HG03565 (cell line): Measurements from ENCODE around the gene RFX1.
"Not testable (repeated sequence)": the region's sequence is repeated elsewhere in the genome, so short reads cannot be mapped to it uniquely, and the experiment has no call there.

ENCODE experiments used
- ATAC-seq: cut with Tn5 transposase; IDR thresholded peaks from one replicate; pipeline ENCODE4 v1.9.1; 2021; ENCODE audit warnings: mild to moderate bottlenecking, moderate library complexity; ENCODE audit not compliant: unreplicated experiment

RFX1 gene

DNA sequence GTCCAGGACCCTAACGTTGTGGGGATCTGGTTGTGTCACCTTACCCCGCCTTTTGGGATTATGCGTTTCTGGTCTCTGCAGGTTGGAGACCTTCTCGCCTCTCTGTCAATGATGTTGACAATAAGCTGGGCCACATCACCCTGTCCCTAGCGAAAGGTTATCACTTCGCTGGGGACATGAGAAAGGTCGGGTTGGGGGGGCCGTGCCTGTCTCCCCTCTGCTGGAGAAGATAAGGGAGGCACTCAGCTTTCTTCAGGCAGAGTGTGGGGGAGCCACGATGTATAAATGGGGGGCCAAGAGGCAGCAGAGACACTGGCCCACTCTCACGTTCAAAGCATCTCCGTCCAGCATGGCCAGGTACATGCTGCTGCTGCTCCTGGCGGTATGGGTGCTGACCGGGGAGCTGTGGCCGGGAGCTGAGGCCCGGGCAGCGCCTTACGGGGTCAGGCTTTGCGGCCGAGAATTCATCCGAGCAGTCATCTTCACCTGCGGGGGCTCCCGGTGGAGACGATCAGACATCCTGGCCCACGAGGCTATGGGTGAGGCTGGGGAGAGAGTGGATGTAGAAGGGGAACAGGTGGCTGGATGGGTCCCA lies 21.8 kb upstream of the RFX1 start, which contains the start of gene RLN3:
Gene RLN3 (plus strand): TSS at position 293 of the 595 bp plus-strand sequence. CDS start 57 bp downstream, at position 350.
- ATAC-seq, result no peak

- not testable (repeated sequence) for ATAC-seq
These were observed 20.6 kb upstream of the RFX1 start for GRCh38 chr19:14026652-14027192.

GRCh38 chr19:14023404-14024235 lies 17.5 kb upstream of the RFX1 start:
- no peak for ATAC-seq

- ATAC-seq, result no peak
These were observed 16.3 kb upstream of the RFX1 start for GRCh38 chr19:14022469-14022868.

GRCh38 chr19:14021474-14021873 lies 15.4 kb upstream of the RFX1 start:
- no peak for ATAC-seq

DNA sequence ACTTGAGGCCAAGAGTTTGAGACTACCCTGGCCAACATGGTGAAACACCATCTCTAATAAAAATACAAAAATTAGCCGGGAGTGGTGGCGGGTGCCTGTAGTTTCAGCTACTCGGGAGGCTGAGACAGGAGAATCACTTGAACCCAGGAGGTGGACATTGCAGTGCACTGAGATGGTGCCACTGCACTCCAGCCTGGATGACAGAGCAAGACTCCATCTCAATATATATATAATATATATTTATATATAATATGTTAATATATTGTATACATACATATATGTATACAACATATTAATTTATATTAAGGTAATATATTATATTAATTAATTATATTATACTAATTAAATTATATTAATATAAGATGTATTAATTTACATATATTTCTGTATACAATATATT lies 13.6 kb upstream of the RFX1 start:
- not testable (repeated sequence) for ATAC-seq

DNA sequence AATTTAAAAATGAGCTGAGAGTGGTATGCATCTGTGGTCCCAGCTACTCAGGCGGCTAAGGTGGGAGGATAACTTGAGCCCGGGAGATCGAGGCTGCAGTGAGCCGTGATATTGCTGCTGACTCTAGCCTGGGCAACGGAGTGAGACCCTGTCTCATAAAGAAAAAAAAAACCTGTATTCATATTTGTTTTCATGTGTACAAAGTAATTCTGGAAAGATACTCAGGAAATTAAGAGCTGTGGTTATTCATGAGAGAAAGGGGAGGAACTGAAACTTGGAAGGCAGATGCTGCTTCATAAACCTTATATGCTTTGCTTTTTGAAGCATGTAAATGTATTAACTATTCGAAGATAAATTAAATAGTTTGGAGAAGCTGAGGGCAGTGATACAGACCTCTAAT lies 13.0 kb upstream of the RFX1 start:
- ATAC-seq, result no peak

GRCh38 chr19:14015524-14016035 lies 9.5 kb upstream of the RFX1 start:
- no peak for ATAC-seq

GRCh38 chr19:14012378-14012915 lies 6.3 kb upstream of the RFX1 start:
- no peak for ATAC-seq

- peak; percentile 23 for ATAC-seq
These were observed 844 bp upstream of the RFX1 start for GRCh38 chr19:14006766-14007562.

- no peak for ATAC-seq
These were observed 603 bp downstream of the RFX1 start for GRCh38 chr19:14005349-14006084.

GRCh38 chr19:14004619-14005348 lies 1.3 kb downstream of the RFX1 start:
- ATAC-seq, result no peak

GRCh38 chr19:14003251-14004055 lies 2.7 kb downstream of the RFX1 start:
- ATAC-seq, result no peak

GRCh38 chr19:14002571-14003250 lies 3.4 kb downstream of the RFX1 start:
- ATAC-seq, result no peak

DNA sequence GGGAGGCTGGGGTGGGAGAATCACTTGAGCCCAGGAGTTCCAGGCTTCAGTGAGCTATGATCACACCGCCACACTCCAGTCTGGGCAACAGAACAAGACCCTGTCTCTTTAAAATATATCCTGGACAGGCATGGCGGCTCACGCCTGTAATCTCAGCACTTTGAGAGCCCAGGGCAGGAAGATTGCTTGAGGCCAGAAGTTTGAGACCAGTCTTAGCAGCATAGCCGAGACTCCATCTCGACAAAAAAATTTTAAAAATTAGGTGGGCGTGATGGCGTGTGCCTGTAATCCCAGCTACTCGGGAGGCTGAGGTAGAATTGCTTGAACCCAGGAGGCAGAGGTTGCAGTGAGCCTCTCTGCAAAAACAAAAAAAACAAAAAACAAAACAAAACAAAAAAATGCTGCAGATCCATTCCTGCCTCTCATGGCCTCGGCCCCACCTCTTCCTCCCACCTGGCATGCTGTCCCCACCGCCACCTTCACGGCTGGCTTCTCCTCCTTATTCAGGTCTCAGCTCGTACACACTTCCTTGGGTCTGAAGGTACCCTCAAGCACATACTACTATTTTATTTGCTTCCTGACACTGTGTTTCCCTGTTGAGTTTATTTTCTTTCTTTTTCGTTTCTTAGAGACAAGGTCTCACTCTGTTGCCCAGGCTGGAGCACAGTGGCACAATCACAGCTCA lies 5.3 kb downstream of the RFX1 start:
- no peak for ATAC-seq

GRCh38 chr19:13999085-13999484 lies 7.0 kb downstream of the RFX1 start:
- ATAC-seq, result no peak

GRCh38 chr19:13998426-13998825 lies 7.7 kb downstream of the RFX1 start:
- no peak for ATAC-seq

GRCh38 chr19:13997631-13997962 lies 8.5 kb downstream of the RFX1 start:
- no peak for ATAC-seq
